H9 (cell line): Measurements from ENCODE around the gene USP37. TPM values are rescaled to one million over a fixed set of nuclear protein-coding genes. Genes with fewer than 3 reads are reported as not detected.

ENCODE experiments used
- DNase-seq: peaks from one replicate; pipeline ENCODE4 v3.0.0-alpha.2; 2017
- H2AFZ ChIP-seq: one replicate; pipeline ENCODE4 v1.6.1; 2013; ENCODE audit warnings: mild to moderate bottlenecking, low read length, control low read depth, moderate library complexity
- H2AK5ac ChIP-seq: 2 replicates; pipeline ENCODE4 v1.6.1; 2013; ENCODE audit warnings: low read length, control low read depth, mixed read lengths; ENCODE audit not compliant: insufficient read length
- H2BK120ac ChIP-seq: one replicate; pipeline ENCODE4 v1.6.1; 2013; ENCODE audit warnings: low read depth, mild to moderate bottlenecking, low read length, control low read depth, inconsistent platforms; ENCODE audit not compliant: poor library complexity, severe bottlenecking
- H2BK12ac ChIP-seq: 2 replicates; pipeline ENCODE4 v1.6.1; 2013; ENCODE audit warnings: low read length, control low read depth, mixed read lengths, low read depth; ENCODE audit not compliant: insufficient read length
- H2BK15ac ChIP-seq: 2 replicates; pipeline ENCODE4 v1.6.1; 2013; ENCODE audit warnings: low read depth, low read length, control low read depth
- H2BK20ac ChIP-seq: one replicate; pipeline ENCODE4 v1.6.1; 2013; ENCODE audit warnings: low read depth, mild to moderate bottlenecking, low read length, control low read depth, inconsistent platforms; ENCODE audit not compliant: poor library complexity, severe bottlenecking
- H2BK5ac ChIP-seq: 2 replicates; pipeline ENCODE4 v1.6.1; 2013; ENCODE audit warnings: low read length, control low read depth, mixed read lengths; ENCODE audit not compliant: insufficient read length
- H3K14ac ChIP-seq: 2 replicates; pipeline ENCODE4 v1.6.1; 2013; ENCODE audit warnings: low read length, control low read depth; ENCODE audit not compliant: insufficient read depth
- H3K18ac ChIP-seq: 2 replicates; pipeline ENCODE4 v1.6.1; 2013; ENCODE audit warnings: low read depth, mild to moderate bottlenecking, mixed read lengths, low read length, control low read depth; ENCODE audit not compliant: insufficient read length
- H3K23ac ChIP-seq: 2 replicates; pipeline ENCODE4 v1.6.1; 2013; ENCODE audit warnings: low read length, control low read depth, mixed read lengths, low read depth; ENCODE audit not compliant: insufficient read length
- H3K23me2 ChIP-seq: 2 replicates; pipeline ENCODE4 v1.6.1; 2013; ENCODE audit warnings: low read depth, mild to moderate bottlenecking, mixed read lengths, low read length, control low read depth; ENCODE audit not compliant: insufficient read length, poor library complexity, severe bottlenecking
- H3K27ac ChIP-seq: 2 replicates; pipeline ENCODE4 v1.5.1; 2013; ENCODE audit warnings: low read length, control low read depth, mixed read lengths, low read depth; ENCODE audit not compliant: insufficient read length
- H3K27me3 ChIP-seq: 2 replicates; pipeline ENCODE4 v1.6.1; 2013; ENCODE audit warnings: low read length, control low read depth, inconsistent platforms; ENCODE audit not compliant: insufficient read depth
- H3K4ac ChIP-seq: 2 replicates; pipeline ENCODE4 v1.6.1; 2013; ENCODE audit warnings: low read depth, mild to moderate bottlenecking, control low read depth, inconsistent platforms, low read length, moderate library complexity
- H3K4me1 ChIP-seq: 2 replicates; pipeline ENCODE4 v1.6.1; 2013; ENCODE audit warnings: low read length, control low read depth, inconsistent platforms; ENCODE audit not compliant: insufficient read depth
- H3K4me2 ChIP-seq: 2 replicates; pipeline ENCODE4 v1.6.1; 2013; ENCODE audit warnings: low read length, control low read depth, mixed read lengths; ENCODE audit not compliant: insufficient read length, insufficient read depth
- H3K56ac ChIP-seq: 2 replicates; pipeline ENCODE4 v1.6.1; 2013; ENCODE audit warnings: low read depth, mild to moderate bottlenecking, mixed read lengths, low read length, control low read depth; ENCODE audit not compliant: insufficient read length
- H3K79me1 ChIP-seq: 2 replicates; pipeline ENCODE4 v1.6.1; 2013; ENCODE audit warnings: low read depth, mild to moderate bottlenecking, moderate library complexity, low read length, control low read depth, inconsistent platforms; ENCODE audit not compliant: insufficient read depth, poor library complexity, severe bottlenecking
- H3K79me2 ChIP-seq: 2 replicates; pipeline ENCODE4 v1.6.1; 2013; ENCODE audit warnings: low read length, control low read depth, inconsistent platforms; ENCODE audit not compliant: insufficient read depth
- H3K9ac ChIP-seq: 2 replicates; pipeline ENCODE4 v1.6.1; 2013; ENCODE audit warnings: low read length, control low read depth, mixed read lengths; ENCODE audit not compliant: insufficient read length; ENCODE audit errors: extremely low read depth
- H3K9me3 ChIP-seq: one replicate; pipeline ENCODE4 v1.6.1; 2013; ENCODE audit warnings: low read depth, low read length, inconsistent platforms; ENCODE audit not compliant: control insufficient read depth
- H3T11ph ChIP-seq: one replicate; pipeline ENCODE4 v1.6.1; 2013; ENCODE audit warnings: mild to moderate bottlenecking, low read length, control low read depth, inconsistent platforms
- H4K20me1 ChIP-seq: one replicate; pipeline ENCODE4 v1.6.1; 2013; ENCODE audit not compliant: control insufficient read depth, insufficient read length, insufficient read depth
- H4K5ac ChIP-seq: 2 replicates; pipeline ENCODE4 v1.6.1; 2013; ENCODE audit warnings: low read depth, mild to moderate bottlenecking, mixed read lengths, low read length, control low read depth; ENCODE audit not compliant: insufficient read length
- H4K8ac ChIP-seq: replicated peaks from 2 replicates; pipeline ENCODE4 v1.6.1; 2013; ENCODE audit warnings: low read length, control low read depth, mixed read lengths, low read depth; ENCODE audit not compliant: insufficient read length
- H4K91ac ChIP-seq: 2 replicates; pipeline ENCODE4 v1.6.1; 2013; ENCODE audit warnings: low read depth, mild to moderate bottlenecking, moderate library complexity, mixed read lengths, low read length, control low read depth; ENCODE audit not compliant: insufficient read length
- H3K27ac Mint-ChIP-seq, 3 experiments: 2 replicates in 2 of 3; 3 replicates in 1 of 3; pipeline ENCODE4 v1.8.0; 2020 to 2021; ENCODE audit warnings: mixed read lengths in 3 of 3, mild to moderate bottlenecking in 1 of 3, moderate library complexity in 1 of 3
- H3K27me3 Mint-ChIP-seq: 2 replicates; pipeline ENCODE4 v1.8.0; 2021; ENCODE audit warnings: low read depth, mild to moderate bottlenecking, moderate library complexity, mixed read lengths
- H3K36me3 Mint-ChIP-seq, 3 experiments: 2 replicates in 2 of 3; 3 replicates in 1 of 3; pipeline ENCODE4 v1.8.0; 2020 to 2021; ENCODE audit warnings: low read depth in 3 of 3, mixed read lengths in 3 of 3; ENCODE audit not compliant: insufficient read depth in 1 of 3
- H3K4me1 Mint-ChIP-seq, 2 experiments: 2 replicates each; pipeline ENCODE4 v1.8.0; 2020; ENCODE audit warnings: mixed read lengths in 2 of 2
- H3K4me3 Mint-ChIP-seq, 2 experiments: 2 replicates in 1 of 2; 3 replicates in 1 of 2; pipeline ENCODE4 v1.8.0; 2020 to 2021; ENCODE audit warnings: mild to moderate bottlenecking in 2 of 2, mixed read lengths in 2 of 2, moderate library complexity in 1 of 2
- H3K9me3 Mint-ChIP-seq, 2 experiments: 2 replicates in 1 of 2; 3 replicates in 1 of 2; pipeline ENCODE4 v1.8.0; 2020; ENCODE audit warnings: mild to moderate bottlenecking in 2 of 2, mixed read lengths in 2 of 2, moderate library complexity in 1 of 2
- CTCF ChIP-seq: fragments of 200-600 bp; sonication (generic); conservative IDR thresholded peaks from 3 replicates; pipeline ENCODE4 v1.8.0; 2021; ENCODE audit warnings: antibody characterized with exemption, mild to moderate bottlenecking
- WGBS: extraction: QIAGEN DNeasy Blood & Tissue Kit; methylation state at CpG from one replicate; pipeline ENCODE4 v1.1.7; 2013; ENCODE audit warnings: missing lambda C conversion rate, low lambda C conversion rate, mixed read lengths; ENCODE audit not compliant: insufficient read length; ENCODE audit errors: extremely low coverage; 5-methylcytosine and 5-hydroxymethylcytosine counted together
- total RNA-seq: library from RNA; stranded (reverse); gene quantifications from 2 replicates; pipeline ENCODE4 v1.2.1, GENCODE V29; 2021

Gene USP37
- total RNA-seq, 1 experiment from 2014 or later = 34.9 TPM

GRCh38 chr2:218429911-218430692, 138.0 kb downstream of the USP37 start:
- Mint-ChIP-seq H3K9me3 (no peaks in the 10 kb centered on the region), H3K36me3 (peaks cover 0 to 4% (median 0%) of the 10 kb centered on the region in 3 experiments; a peak in 1 of 7 replicates), H3K4me1 (peaks cover 2 to 3% of the 10 kb centered on the region in 2 experiments; a peak in 1 of 4 replicates), H3K27ac (peak overlapping the region in 1 of 3 experiments; percentile 68; a peak in 2 of 7 replicates), H3K4me3 (no peak overlapping the region), H3K27me3 (peaks cover 1% of the 10 kb centered on the region)
- no peak for TF ChIP-seq CTCF
- H3K9me3 ChIP-seq = no peaks in the 10 kb centered on the region
- H2AK5ac ChIP-seq = no peak overlapping the region
- no peaks in the 10 kb centered on the region for H3K23me2 ChIP-seq
- H2BK12ac ChIP-seq = no peak overlapping the region
- DNase-seq = no peak
- H3K56ac ChIP-seq = no peak overlapping the region
- no peak overlapping the region for H3T11ph ChIP-seq
- no peak overlapping the region for H3K4ac ChIP-seq
- H3K27me3 ChIP-seq = no peaks in the 10 kb centered on the region
- no peak overlapping the region for H4K91ac ChIP-seq
- no peak overlapping the region for H3K23ac ChIP-seq
- H3K18ac ChIP-seq = no peak overlapping the region
- H3K4me1 ChIP-seq = no peaks in the 10 kb centered on the region
- no peaks in the 10 kb centered on the region for H3K79me2 ChIP-seq
- no peaks in the 10 kb centered on the region for H3K79me1 ChIP-seq
- H3K27ac ChIP-seq = no peak overlapping the region
- no peak overlapping the region for H2BK120ac ChIP-seq
- H4K20me1 ChIP-seq = no peaks in the 10 kb centered on the region
- no peak overlapping the region for H2BK15ac ChIP-seq
- no peak overlapping the region for H3K9ac ChIP-seq
- H4K8ac ChIP-seq = no peak overlapping the region
- no peak overlapping the region; the same call in 1 of the 2 replicates for H3K14ac ChIP-seq
- H4K5ac ChIP-seq = no peak overlapping the region
- H2BK5ac ChIP-seq = no peak overlapping the region
- H3K4me2 ChIP-seq = no peak overlapping the region
- no CpG with 5 or more reads among the region's 9 CpGs for WGBS
- H2AFZ ChIP-seq = no peak overlapping the region
- H2BK20ac ChIP-seq = no peak overlapping the region
